ENCODE measurements around the gene KIR3DL1.
"Not testable (repeated sequence)": the region's sequence is repeated elsewhere in the genome, so short reads cannot be mapped to it uniquely, and the experiment has no call there.

KIR3DL1 gene

DNA sequence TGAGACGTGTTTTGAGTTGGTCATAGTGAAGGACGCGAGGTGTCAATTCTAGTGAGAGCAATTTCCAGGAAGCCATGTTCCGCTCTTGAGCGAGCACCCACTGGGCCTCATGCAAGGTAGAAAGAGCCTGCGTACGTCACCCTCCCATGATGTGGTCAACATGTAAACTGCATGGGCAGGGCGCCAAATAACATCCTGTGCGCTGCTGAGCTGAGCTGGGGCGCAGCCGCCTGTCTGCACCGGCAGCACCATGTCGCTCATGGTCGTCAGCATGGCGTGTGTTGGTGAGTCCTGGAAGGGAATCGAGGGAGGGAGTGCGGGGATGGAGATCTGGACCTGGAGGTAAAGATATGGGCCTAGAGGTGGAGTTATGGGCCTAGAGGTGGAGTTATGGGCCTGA, at the start of gene KIR3DL1:
Gene KIR3DL1, plus strand, starts transcription at position 218 of the 400 bp plus-strand sequence.
- not testable (repeated sequence) for DNase-seq (ENCODE audit: low read depth, low spot score)

DNA sequence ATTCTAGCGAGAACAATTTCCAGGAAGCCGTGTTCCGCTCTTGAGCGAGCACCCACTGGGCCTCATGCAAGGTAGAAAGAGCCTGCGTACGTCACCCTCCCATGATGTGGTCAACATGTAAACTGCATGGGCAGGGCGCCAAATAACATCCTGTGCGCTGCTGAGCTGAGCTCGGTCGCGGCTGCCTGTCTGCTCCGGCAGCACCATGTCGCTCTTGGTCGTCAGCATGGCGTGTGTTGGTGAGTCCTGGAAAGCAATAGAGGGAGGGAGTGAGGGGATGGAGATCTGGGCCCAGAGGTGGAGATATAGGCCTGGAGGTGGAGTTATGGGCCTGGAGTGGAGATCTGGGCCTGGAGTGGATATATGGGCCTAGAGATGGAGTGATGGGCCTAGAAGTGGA, 46.6 kb upstream of the KIR3DL1 start, which contains the start of gene KIR2DL1:
Gene KIR2DL1, plus strand, starts transcription at position 148 of the 400 bp plus-strand sequence. Its CDS starts 58 bp downstream, at position 206.
- not testable (repeated sequence) for DNase-seq (ENCODE audit: low read depth, low spot score)

DNA sequence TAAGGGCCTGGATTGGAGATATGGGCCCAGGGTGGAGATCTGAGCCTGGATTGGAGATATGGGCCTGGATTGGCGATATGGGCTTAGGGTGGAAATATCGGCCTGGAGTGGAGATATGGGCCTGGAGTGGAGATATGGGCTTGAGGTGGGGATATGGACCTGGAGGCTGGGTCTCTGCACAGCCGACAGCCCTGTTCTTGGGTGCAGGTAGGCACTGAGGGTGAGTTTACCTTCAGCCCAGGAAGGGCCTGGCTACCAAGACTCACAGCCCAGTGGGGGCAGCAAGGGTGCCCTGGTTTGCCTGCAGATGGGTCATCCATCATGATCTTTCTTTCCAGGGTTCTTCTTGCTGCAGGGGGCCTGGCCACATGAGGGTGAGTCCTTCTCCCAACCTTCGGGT, 45.8 kb upstream of the KIR3DL1 start:
- DNase-seq (ENCODE audit: low read depth, low spot score) = not testable (repeated sequence)

DNA sequence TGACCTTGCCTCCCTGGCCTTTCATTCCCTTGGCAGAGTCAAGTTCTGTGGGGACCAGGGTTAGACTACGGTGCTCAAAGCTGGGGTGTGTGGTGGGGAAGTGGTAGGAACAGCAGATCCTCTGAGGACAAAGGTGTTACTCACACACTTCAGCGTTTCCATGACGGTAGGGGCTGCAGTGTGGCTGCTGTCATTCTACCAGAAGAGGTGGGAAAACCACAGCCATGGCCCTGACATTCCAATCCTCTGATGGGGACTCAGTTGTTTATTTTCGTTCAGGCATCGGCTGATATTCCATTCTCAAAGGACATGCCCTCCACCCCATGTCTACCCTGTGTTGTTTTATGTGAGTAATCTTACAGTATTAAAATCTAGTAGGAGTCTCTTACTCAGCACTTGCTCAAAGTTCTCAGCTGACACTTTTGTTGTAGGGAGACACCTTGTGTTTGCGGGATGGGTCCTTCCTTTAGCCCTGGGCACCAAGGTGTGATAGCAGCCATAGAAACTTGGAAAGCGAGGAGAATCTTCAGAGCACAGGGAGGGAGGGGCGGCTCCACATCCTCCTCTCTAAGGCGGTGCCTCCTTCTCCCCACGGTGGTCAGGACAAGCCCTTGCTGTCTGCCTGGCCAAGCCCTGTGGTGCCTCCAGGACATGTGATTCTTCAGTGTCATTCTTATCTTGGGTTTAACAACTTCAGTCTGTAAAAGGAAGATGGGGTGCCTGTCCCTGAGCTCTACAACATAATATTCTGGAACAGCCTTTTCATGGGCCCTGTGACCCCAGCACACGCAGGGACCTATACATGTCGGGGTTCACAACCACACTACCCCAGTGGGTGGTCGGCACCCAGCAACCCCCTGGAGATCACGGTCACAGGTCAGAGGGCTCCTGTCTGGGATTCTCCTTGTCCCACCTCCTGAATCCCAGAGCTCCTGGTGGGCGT, 45.0 kb upstream of the KIR3DL1 start:
- DNase-seq (ENCODE audit: low read depth, low spot score) = not testable (repeated sequence)

DNA sequence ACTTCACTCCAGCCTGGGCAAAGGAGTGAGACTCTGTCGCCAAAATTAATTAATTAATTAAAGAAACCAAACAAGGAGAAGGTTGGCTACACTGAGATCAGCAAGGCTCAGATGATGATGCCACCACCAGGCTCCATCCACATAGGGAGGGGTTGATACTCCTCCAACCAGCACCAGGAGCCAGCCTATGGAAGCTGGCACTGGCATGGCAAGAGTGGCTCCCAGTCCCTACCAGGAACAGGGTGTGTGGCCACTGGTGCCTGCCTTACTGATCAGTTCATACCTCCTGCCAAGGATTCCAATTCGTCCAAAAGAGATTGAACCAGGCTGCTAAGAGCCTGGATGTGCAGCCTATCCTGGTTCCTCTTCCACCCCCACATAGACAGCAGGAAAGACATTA, 43.6 kb upstream of the KIR3DL1 start:
- not testable (repeated sequence) for DNase-seq (ENCODE audit: low read depth, low spot score)

DNA sequence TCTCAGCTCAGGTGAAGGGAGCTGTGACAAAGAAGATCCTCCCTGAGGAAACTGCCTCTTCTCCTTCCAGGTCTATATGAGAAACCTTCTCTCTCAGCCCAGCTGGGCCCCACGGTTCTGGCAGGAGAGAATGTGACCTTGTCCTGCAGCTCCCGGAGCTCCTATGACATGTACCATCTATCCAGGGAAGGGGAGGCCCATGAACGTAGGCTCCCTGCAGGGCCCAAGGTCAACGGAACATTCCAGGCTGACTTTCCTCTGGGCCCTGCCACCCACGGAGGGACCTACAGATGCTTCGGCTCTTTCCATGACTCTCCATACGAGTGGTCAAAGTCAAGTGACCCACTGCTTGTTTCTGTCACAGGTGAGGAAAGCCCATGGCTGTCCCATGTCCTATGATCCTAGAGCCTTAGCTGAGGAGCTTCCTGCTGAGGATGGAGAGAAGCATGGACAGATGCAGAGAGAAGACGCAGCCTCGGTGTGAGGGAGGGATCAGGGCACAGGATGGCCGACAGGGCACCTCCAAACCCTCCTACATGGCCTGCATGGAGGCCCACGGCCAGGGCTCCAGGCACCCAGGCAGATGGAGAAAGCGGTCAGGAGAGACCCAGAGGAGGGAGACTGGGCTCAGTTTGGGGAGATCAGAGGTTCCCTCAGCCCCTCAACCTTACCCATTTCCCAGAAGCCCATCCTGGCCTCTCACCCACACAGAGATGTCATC, 41.0 kb upstream of the KIR3DL1 start:
- not testable (repeated sequence) for DNase-seq (ENCODE audit: low read depth, low spot score)

DNA sequence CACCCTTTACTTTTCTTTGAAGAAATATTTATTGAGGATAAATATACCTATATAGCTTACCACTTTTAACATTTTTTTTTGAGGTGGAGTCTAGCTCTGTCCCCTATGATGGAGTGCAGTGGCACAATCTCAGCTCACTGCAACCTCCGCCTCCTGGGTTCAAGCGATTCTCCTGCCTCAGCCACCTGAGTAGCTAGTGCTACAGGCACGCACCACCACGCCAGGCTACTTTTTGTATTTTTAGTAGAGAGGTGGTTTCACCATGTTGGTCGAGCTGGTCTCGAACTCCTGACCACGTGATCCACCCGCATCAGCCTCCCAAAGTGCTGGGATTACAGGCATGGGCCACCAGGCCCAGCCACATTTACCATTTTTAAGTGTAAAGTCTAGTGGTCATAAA, 40.4 kb upstream of the KIR3DL1 start:
- not testable (repeated sequence) for DNase-seq (ENCODE audit: low read depth, low spot score)

DNA sequence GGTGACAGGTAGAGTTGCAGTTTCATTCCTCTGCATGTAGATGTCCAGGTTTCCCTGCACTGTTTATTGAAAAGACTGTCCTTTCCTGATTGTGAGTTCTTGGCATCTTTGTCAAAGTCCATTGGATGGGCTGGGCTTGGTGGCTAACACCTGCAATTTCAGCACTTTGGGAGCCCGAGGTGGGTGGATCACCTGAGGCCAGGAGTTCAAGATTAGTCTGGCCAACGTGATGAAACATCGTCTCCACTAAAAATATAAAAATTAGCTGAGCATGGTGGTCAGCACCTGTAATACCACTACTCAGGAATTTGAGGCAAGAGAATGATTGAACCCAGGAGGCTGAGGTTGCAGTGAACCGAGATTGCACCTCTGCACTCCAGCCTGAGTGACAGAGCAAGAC, 38.4 kb upstream of the KIR3DL1 start:
- DNase-seq (ENCODE audit: low read depth, low spot score) = not testable (repeated sequence)

DNA sequence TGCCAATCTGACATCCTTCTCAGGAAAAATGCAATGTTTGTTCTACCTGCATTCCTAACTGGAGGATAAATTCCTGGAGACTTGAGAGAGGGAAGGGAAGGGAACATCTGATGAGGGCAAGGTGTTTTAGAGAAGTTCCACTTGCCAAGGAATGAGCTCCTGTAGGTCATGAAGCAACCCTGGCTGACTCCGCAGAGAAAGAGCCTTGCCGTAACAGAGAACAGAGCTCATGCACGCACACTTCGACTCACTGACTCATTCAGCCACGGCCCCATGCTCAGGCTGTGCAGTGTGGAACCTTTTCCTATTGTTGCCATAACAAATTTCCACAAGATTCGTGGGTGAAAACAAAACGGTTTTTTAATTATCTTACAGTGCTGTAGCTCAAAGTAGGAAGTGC, 37.4 kb upstream of the KIR3DL1 start:
- DNase-seq (ENCODE audit: low read depth, low spot score) = not testable (repeated sequence)

DNA sequence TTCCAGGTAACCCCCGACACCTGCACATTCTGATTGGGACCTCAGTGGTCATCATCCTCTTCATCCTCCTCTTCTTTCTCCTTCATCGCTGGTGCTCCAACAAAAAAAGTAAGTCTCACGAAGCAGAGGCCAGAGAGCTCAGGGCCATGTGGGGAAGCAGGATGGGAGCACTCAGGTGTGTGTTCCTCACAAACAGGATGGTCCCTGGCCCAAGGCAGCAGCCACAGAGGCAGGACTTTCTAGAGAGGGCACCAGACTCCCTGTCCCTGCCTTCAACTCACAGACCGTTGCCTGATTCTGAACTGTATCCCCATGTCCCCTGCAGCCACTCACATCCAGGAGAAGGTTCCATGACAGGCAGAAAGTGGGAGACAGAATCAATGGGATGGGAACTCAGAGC, 33.4 kb upstream of the KIR3DL1 start:
- DNase-seq (ENCODE audit: low read depth, low spot score) = not testable (repeated sequence)

DNA sequence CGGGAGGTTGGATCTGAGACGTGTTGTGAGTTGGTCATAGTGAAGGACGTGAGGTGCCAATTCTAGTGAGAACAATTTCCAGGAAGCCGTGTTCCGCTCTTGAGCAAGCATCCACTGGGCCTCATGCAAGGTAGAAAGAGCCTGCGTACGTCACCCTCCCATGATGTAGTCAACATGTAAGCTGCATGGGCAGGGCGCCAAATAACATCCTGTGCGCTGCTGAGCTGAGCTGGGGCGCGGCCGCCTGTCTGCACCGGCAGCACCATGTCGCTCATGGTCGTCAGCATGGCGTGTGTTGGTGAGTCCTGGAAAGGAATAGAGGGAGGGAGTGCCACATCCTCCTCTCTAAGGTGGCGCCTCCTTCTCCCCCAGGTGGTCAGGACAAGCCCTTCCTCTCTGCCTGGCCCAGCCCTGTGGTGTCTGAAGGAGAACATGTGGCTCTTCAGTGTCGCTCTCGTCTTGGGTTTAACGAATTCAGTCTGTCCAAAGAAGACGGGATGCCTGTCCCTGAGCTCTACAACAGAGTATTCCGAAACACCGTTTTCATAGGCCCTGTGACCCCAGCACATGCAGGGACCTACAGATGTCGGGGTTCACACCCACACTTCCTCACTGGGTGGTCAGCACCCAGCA, 30.1 kb upstream of the KIR3DL1 start:
- DNase-seq (ENCODE audit: low read depth, low spot score) = not testable (repeated sequence)

DNA sequence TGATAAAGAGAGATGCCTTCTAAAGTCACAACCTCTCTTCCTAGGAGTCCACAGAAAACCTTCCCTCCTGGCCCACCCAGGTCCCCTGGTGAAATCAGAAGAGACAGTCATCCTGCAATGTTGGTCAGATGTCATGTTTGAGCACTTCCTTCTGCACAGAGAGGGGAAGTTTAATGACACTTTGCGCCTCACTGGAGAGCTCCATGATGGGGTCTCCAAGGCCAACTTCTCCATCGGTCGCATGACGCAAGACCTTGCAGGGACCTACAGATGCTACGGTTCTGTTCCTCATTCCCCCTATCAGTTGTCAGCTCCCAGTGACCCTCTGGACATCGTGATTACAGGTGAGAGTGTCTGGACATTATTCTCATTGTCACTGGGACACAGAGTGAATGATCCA, 28.1 kb upstream of the KIR3DL1 start:
- not testable (repeated sequence) for DNase-seq (ENCODE audit: low read depth, low spot score)

DNA sequence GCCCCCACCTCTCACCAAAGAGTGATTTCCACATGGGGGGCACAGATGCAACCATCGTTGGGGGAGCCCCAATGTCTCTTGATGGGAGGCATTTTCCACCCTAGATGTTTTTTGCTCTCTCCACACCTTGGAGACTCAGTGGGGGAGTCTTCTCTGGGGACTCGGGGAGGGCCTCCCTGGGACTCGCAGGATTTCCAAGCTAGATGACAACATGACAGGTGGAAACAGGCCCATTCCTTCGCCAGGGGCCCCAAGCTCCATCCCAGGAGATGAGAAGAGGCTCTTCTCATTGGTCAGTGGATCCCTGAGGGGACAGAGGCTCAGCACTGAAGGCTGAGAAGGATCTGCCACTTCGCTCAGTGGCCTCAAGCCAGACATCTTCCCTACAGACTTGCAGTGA, 25.6 kb upstream of the KIR3DL1 start:
- no peak for DNase-seq (ENCODE audit: low read depth, low spot score)

DNA sequence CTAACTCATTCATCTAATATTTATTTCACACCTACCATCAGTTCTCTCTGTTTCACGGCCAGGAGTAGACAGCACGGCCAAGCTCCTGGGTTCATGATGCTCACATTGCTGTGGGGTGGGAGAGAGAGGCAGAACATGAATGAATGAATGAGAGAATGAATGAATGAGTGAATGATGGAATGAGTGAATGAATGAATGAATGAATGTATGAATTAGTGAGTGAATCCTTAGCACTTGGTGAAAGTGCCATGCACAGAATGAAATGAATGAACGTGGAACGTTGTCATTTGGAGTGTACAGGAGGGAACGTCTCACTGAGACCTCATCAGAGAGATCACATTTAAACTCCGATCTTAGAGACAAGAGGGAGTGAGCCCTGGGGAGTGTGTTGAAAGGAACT, 24.8 kb upstream of the KIR3DL1 start:
- DNase-seq (ENCODE audit: low read depth, low spot score) = no peak

DNA sequence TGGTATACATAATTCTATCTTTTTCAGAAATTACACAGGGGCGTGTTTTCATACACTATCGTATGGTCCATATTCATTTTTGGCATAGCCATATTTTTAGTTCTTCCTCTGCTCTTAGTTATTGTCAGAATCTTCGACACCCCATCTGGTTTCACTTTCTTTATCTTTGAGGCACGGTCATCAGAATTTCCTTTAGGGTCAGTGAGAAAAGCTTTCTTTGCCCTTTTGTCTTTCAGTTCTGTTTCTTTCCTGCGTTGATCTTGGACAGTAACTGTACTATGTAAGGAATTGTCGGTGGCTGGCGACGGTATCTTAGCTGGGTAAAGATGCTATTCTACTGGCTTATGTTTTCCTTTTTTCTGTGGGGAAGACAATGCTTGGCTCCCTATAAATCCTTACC, 23.5 kb upstream of the KIR3DL1 start:
- no peak for DNase-seq (ENCODE audit: low read depth, low spot score)

DNA sequence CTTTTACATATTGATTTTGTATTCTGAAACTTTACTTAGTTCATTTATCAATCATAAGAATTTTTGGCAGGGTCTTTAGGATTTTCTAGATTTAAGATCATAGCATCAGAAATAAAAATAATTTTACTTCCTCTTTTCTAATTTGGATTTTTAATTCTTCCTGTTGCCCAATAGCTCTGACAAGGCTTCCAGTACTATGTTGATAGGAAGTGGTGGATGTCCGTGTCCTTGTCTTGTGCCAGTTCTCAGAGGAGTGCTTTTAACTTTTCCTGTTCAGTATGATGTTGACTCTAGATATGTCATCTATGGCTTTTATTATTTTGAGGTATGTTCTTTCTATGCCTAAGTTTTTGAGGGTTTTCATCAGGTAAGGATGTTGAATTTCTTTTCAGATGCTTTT, 20.5 kb upstream of the KIR3DL1 start:
- DNase-seq (ENCODE audit: low read depth, low spot score) = no peak

DNA sequence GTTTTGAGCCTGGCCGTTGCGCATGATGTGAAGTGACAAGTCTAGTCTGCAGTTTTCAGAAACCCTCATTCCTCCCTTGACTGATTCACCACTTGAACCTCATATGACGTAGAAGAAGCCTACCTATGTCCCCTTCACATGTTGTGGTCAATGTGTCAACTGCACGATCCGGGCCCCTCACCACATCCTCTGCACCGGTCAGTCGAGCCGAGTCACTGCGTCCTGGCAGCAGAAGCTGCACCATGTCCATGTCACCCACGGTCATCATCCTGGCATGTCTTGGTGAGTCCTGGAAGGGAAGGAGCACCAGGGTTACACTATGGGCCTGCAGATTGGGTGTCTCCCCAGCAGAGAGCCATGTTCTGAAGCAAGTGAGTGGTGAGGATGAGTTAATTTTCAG, 12.9 kb upstream of the KIR3DL1 start, which contains the start of gene KIR2DL4:
Gene KIR2DL4, plus strand, starts transcription at position 201 of the 400 bp plus-strand sequence. Its CDS starts 42 bp downstream, at position 243.
- DNase-seq (ENCODE audit: low read depth, low spot score) = no peak

DNA sequence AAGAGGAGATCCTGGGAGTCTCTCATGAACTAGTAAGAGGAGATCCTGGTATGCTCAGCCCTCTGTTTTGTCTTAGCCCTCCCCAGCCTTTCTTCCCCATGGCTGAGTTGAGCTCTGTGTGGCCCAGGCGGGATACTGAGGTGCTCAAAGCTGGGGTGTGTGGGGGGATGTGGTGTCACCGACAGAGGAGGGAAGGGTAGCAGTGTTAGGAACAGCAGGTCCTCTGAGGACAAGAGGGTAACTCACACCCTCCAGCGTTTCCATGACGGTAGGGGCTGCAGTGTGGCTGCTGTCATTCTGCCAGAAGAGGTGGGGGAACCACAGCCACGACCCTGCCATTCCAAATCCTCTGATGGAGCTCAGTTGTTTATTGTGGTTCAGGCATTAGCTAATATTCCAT, 12.2 kb upstream of the KIR3DL1 start:
- DNase-seq (ENCODE audit: low read depth, low spot score) = no peak

DNA sequence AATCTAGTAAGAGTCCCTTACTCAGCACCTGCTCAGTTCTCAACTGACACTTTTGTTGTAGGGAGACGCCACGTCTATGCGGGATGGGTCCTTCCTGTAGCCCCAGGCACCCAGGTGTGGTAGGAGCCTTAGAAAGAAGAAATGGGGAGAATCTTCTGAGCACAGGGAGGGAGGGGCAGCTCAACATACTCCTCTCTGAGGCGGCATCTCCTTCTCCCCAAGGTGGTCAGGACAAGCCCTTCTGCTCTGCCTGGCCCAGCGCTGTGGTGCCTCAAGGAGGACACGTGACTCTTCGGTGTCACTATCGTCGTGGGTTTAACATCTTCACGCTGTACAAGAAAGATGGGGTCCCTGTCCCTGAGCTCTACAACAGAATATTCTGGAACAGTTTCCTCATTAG, 11.7 kb upstream of the KIR3DL1 start:
- no peak for DNase-seq (ENCODE audit: low read depth, low spot score)

DNA sequence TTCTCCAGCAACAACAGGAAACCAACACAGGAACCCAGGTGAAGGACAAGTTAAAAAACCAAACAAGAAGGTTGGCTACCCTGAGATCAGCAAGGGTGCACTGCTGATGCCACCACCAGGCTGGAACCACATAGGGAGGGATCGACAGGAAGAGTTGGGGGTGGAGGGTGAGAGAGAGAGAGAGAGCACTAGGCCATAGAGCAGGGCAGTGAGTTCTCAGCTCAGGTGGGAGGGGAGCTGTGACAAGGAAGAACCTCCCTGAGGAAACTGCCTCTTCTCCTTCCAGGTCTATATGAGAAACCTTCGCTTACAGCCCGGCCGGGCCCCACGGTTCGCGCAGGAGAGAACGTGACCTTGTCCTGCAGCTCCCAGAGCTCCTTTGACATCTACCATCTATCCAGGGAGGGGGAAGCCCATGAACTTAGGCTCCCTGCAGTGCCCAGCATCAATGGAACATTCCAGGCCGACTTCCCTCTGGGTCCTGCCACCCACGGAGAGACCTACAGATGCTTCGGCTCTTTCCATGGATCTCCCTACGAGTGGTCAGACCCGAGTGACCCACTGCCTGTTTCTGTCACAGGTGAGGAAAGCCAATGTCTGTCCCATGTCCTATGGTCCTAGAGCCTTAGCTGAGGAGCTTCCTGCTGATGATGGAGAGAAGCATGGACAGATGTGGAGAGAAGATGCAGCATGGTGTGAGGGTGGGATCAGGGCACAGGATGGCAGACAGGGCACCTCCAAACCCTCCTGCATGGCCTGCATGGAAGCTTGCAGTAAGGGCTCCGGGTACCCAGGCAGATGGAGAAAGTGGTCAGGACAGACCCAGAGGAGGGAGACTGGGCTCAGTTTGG, 10.4 kb upstream of the KIR3DL1 start:
- no peak for DNase-seq (ENCODE audit: low read depth, low spot score)

DNA sequence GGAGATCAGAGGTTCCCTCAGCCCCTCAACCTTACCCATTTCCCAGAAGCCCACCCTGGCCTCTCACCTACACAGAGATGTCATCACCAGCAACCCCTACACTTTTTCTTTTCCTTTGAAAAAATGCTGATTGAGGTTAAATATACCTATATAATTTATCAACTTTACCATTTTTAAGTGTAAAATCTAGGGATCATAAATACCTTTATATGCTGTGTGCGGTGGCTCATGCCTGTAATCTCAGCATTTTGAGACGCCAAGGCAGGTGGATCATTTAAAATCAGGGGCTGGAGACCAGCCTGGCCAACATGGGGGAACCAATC, 9.8 kb upstream of the KIR3DL1 start:
- DNase-seq (ENCODE audit: low read depth, low spot score) = no peak
